ENCODE measurements around the gene ANKS6.

DNA sequence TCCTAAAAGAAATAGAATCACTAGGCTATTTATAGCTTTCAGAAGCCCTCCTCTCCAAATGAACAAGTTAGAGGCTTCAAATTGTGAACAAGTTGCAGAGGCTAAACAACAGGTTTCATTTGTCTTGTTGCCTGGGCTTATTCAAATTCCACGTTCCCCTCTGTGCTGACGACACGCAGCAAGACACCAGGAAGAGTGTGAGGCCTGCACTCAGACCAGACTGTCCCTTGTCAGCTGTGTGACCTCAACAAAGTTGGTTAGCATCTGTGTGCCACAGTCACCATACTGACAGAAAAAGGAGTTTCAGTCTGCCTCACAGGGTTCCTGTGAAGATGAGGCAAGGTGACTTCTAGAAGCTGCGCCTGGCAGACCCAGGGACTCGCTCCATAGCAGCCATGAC lies 65.5 kb downstream of the ANKS6 start:
- TF ChIP-seq, protein P1, sequence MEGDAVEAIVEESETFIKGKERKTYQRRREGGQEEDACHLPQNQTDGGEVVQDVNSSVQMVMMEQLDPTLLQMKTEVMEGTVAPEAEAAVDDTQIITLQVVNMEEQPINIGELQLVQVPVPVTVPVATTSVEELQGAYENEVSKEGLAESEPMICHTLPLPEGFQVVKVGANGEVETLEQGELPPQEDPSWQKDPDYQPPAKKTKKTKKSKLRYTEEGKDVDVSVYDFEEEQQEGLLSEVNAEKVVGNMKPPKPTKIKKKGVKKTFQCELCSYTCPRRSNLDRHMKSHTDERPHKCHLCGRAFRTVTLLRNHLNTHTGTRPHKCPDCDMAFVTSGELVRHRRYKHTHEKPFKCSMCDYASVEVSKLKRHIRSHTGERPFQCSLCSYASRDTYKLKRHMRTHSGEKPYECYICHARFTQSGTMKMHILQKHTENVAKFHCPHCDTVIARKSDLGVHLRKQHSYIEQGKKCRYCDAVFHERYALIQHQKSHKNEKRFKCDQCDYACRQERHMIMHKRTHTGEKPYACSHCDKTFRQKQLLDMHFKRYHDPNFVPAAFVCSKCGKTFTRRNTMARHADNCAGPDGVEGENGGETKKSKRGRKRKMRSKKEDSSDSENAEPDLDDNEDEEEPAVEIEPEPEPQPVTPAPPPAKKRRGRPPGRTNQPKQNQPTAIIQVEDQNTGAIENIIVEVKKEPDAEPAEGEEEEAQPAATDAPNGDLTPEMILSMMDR (IDR thresholded peaks at IDR 0.05; ENCODE audit: low read depth, low read length): no peak
- TF ChIP-seq POLR2A (IDR thresholded peaks at IDR 0.05; ENCODE audit: extremely low read depth, insufficient read length): no peak
- TF ChIP-seq MYC (IDR thresholded peaks at IDR 0.05; ENCODE audit: low read depth, low read length): no peak
